ENCODE results near the gene STOX1.
"Not testable (repeated sequence)": the region's sequence is repeated elsewhere in the genome, so short reads cannot be mapped to it uniquely, and the experiment has no call there.

Gene STOX1

DNA sequence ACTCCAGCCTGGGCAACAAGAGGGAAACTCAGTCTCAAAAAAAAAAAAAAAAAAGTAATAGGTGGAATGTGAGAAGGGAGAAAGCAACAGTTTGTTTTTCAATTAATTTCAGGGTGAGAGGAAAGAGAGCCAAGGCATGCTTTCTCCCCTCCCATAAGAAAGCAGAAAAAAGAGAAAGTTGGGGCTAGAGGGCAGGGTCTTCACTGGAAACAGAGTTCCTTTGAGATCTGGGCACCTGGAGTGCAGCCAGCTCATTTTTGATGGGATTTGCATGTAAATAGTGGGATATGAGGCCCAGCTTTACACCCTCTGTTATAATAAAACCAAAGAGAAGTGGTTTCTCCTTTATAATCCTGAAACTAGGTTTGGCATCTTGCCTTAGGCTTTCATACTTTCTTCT, 13.8 kb upstream of the STOX1 start:
- no peak overlapping the region for H3K4me3 ChIP-seq (ENCODE audit: control insufficient read depth, low read depth, low read length)
- DNase-seq (ENCODE audit: low read depth) = no peak
- TF ChIP-seq, protein P1, sequence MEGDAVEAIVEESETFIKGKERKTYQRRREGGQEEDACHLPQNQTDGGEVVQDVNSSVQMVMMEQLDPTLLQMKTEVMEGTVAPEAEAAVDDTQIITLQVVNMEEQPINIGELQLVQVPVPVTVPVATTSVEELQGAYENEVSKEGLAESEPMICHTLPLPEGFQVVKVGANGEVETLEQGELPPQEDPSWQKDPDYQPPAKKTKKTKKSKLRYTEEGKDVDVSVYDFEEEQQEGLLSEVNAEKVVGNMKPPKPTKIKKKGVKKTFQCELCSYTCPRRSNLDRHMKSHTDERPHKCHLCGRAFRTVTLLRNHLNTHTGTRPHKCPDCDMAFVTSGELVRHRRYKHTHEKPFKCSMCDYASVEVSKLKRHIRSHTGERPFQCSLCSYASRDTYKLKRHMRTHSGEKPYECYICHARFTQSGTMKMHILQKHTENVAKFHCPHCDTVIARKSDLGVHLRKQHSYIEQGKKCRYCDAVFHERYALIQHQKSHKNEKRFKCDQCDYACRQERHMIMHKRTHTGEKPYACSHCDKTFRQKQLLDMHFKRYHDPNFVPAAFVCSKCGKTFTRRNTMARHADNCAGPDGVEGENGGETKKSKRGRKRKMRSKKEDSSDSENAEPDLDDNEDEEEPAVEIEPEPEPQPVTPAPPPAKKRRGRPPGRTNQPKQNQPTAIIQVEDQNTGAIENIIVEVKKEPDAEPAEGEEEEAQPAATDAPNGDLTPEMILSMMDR (conservative IDR thresholded peaks at IDR 0.05; ENCODE audit: control insufficient read depth, insufficient read depth, low read depth, low read length) = no peak

DNA sequence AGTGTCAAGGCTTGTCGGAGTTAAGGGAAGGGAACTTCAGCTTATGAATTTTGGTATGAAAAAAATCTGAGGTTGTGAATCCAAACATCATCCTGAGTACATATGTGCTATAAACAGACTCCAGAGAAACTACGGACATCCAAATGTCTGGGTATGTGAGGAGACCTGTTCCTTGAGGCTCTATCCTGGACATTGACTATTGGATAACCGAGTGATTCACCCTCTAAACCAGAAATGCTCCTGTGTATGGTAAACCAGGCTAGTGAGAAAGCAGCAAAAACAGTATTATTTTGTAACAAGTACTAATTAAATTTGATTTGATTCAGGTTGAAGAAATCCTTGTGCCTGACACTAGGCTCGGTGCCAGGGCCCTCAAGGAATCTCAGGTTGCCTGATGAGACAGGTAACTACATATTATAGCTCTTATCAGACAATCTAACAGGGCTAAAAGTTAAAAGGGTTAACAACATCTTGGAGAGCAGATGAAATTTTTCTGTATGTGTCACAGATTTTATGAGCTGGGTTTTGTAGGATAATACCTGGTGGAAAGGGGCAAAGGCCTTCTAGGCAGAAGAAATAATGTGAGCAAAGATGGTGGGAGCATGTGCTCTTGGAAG, 10.4 kb upstream of the STOX1 start:
- DNase-seq (ENCODE audit: low read depth) = no peak
- no peak overlapping the region for H3K4me3 ChIP-seq (ENCODE audit: control insufficient read depth, low read depth, low read length)
- TF ChIP-seq, protein P1 (conservative IDR thresholded peaks at IDR 0.05; ENCODE audit: control insufficient read depth, insufficient read depth, low read depth, low read length) = no peak

DNA sequence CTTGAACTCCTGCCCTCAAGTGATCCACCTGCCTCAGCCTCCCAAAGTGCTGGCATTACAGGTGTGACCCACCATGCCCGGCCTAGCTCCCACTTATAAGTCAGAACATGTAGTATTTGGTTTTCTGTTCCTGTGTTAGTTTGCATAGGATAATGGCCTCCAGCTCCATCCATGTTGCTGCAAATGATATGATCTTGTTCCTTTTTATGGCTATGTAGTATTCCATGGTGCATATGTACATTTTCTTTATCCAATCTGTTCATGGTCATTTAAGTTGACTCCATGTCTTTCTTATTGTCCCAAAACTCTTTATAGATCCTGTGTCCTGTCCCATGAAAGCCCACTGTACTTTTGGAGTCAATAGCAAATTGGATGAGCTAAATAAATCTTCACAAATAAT, 7.0 kb upstream of the STOX1 start:
- not testable (repeated sequence) for DNase-seq (ENCODE audit: low read depth); H3K4me3 ChIP-seq (ENCODE audit: control insufficient read depth, low read depth, low read length)

DNA sequence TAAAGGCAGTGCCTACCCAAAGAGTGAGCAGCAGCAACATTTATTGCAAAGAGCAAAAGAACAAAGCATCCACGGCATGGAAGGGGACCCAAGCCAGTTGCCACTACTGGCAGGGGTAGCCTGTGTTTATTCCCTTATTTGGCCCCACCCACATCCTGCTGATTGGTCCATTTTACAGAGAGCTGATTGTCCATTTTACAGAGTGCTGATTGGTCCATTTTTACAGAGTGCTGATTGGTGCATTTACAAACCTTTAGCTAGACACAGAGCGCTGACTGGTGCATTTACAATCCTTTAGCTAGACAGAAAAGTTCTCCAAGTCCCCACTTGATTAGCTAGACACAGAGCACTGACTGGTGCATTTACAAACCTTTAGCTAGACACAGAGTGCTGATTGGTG, 4.7 kb upstream of the STOX1 start:
- not testable (repeated sequence) for H3K4me3 ChIP-seq (ENCODE audit: control insufficient read depth, low read depth, low read length); DNase-seq (ENCODE audit: low read depth)

DNA sequence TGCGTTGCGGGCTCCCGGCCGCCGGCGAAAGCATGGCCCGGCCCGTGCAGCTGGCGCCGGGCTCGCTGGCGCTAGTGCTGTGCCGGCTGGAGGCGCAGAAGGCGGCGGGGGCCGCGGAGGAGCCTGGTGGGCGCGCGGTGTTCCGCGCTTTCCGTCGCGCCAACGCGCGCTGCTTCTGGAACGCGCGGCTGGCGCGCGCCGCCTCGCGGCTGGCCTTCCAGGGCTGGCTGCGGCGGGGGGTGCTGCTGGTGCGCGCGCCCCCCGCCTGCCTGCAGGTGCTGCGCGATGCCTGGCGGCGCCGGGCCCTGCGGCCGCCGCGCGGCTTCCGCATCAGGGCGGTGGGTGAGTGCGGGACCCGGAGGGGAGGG, 245 bp downstream of the STOX1 start:
- DNase-seq (ENCODE audit: low read depth); H3K4me3 ChIP-seq (ENCODE audit: control insufficient read depth, low read depth, low read length): not testable (repeated sequence)

DNA sequence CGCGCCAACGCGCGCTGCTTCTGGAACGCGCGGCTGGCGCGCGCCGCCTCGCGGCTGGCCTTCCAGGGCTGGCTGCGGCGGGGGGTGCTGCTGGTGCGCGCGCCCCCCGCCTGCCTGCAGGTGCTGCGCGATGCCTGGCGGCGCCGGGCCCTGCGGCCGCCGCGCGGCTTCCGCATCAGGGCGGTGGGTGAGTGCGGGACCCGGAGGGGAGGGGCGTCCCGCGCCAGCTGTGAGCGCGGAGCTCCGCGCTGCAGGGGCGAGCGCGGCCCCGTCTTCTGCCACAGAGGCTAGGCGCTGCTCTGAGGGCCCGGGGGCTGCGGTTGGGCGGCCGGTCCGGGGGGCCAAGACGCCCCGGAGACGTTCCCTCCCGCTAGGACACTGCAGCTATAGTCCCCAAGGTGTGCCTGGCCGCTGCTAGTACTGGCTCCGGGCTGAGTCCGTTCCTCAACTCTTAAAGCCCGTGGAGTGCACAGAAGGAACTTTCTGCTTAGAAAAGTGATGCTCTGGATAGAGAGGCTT, 811 bp downstream of the STOX1 start:
- H3K4me3 ChIP-seq (ENCODE audit: control insufficient read depth, low read depth, low read length); DNase-seq (ENCODE audit: low read depth): not testable (repeated sequence)

DNA sequence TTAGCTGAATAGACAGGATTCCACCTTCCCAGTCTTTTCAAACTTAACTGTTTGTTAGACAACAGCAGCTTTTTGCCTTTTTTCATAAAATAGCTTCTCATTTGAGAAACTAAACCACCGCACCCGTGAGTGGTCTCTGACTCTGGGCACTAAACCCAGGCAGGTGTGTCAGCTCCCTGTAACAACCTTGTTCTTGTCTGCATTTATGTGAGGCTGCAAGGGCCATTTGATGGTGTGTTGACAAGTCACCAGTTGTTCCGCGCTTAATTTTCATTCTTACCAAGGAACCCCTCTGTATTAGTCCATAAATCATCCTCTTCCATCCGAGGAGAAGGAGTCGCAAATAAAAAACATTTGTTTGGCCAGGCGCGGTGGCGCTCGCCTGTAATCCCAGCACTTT, 1.5 kb downstream of the STOX1 start:
- TF ChIP-seq, protein P1 (conservative IDR thresholded peaks at IDR 0.05; ENCODE audit: control insufficient read depth, insufficient read depth, low read depth, low read length) = no peak
- DNase-seq (ENCODE audit: low read depth) = no peak
- no peak overlapping the region for H3K4me3 ChIP-seq (ENCODE audit: control insufficient read depth, low read depth, low read length)

DNA sequence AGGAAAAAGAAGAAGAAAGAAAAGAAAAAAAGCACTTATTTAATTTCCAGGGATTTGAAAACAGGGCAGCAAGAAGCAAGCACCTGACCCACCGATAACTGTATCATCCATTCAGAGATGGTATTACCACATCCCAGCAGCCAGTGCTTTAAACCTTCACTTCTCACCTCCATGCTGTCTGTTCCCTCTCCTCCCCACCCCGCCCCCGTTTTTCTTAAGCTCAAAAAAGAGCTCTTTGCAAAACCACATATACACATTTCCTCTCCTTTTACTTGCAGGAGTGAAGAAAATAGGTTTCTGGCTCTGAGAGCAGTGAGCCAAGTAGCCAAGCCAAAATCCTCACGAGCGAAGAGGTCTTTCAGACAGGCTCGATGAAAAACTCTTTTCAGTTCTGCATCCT, 2.2 kb downstream of the STOX1 start:
- DNase-seq (ENCODE audit: low read depth) = no peak
- no peak overlapping the region for H3K4me3 ChIP-seq (ENCODE audit: control insufficient read depth, low read depth, low read length)
- TF ChIP-seq, protein P1 (conservative IDR thresholded peaks at IDR 0.05; ENCODE audit: control insufficient read depth, insufficient read depth, low read depth, low read length) = no peak

DNA sequence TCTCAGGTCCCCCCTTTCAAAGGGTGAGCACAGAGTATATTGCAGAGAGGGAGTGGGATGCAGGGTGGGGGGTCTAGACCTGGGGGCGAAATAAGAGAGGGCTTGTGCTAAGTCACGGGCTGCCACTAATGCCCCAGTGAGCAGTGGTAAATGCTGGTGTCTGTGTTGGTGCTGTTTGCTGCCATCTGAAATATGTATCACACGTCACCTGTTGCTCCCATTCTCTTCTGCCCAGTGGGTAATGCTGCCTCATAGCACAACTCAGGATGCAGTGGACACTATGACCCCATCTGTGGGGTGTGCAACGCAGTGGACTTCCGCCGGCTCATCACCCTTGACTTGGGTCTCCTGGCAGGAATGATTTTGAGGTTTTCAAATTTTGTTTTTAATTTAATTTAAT, 2.6 kb downstream of the STOX1 start:
- H3K4me3 ChIP-seq (ENCODE audit: control insufficient read depth, low read depth, low read length) = no peak overlapping the region
- no peak for DNase-seq (ENCODE audit: low read depth)
- TF ChIP-seq, protein P1 (conservative IDR thresholded peaks at IDR 0.05; ENCODE audit: control insufficient read depth, insufficient read depth, low read depth, low read length) = no peak
